Cardiac muscle cell (in vitro differentiated cells and primary cell): Measurements from ENCODE around the gene CDHR1. TPM values are rescaled to one million over a fixed set of nuclear protein-coding genes. Genes with fewer than 3 reads are reported as not detected.

Experiments used
- DNase-seq, 2 donors: peaks; one replicate each; pipeline versions ENCODE4 v3.0.0 to v3.0.0-alpha.2; 2010 to 2017; ENCODE audit warnings: low read depth in 1 of 2, low spot score in 1 of 2
- H3K27ac ChIP-seq: fragments of 200-600 bp; sonication (generic); 2 replicates; pipeline ENCODE4 v1.5.1; 2016
- H3K27me3 ChIP-seq: fragments of 200-600 bp; sonication (generic); 2 replicates; pipeline ENCODE4 v1.6.0; 2016; ENCODE audit warnings: control low read depth
- H3K36me3 ChIP-seq: fragments of 200-600 bp; sonication (generic); 2 replicates; pipeline ENCODE4 v1.5.1; 2016; ENCODE audit warnings: control low read depth
- H3K4me1 ChIP-seq: fragments of 200-600 bp; sonication (generic); 2 replicates; pipeline ENCODE4 v1.8.1; 2017; ENCODE audit warnings: low read depth, mild to moderate bottlenecking, mixed run types
- H3K4me3 ChIP-seq: fragments of 200-600 bp; sonication (generic); 2 replicates; pipeline ENCODE4 v1.5.1; 2016; ENCODE audit warnings: mild to moderate bottlenecking
- H3K9me3 ChIP-seq: fragments of 200-600 bp; sonication (generic); 2 replicates; pipeline ENCODE4 v1.5.1; 2017; ENCODE audit warnings: low read depth, mild to moderate bottlenecking, control low read depth
- CTCF ChIP-seq: IDR thresholded peaks from 2 replicates; pipeline ENCODE4 v1.5.1; 2012; ENCODE audit warnings: low read depth, mild to moderate bottlenecking, low read length
- polyA plus RNA-seq: library from polyadenylated mRNA; unstranded; fragments of >200 nt; fragmentation: Nextera tagmentation; extraction: Ambion mirVana; gene quantifications from 2 replicates; pipeline ENCODE4 v1.2.1, GENCODE V29; 2016
- total RNA-seq: library from RNA; depleted of rRNA; stranded (reverse); fragments of >200 nt; gene quantifications from 2 replicates; pipeline ENCODE4 v1.2.3, GENCODE V29; 2016

The CDHR1 gene
- total and polyA plus RNA-seq, 2 experiments from 2014 or later: 0.12 to 0.59 TPM

GRCh38 chr10:84243759-84244158 is 49.4 kb downstream of the CDHR1 start:
- Histone ChIP-seq H3K27ac (no peak overlapping the region), H3K4me1 (no peaks in the 10 kb centered on the region), H3K9me3 (no peaks in the 10 kb centered on the region), H3K4me3 (no peak overlapping the region), H3K36me3 (no peaks in the 10 kb centered on the region), H3K27me3 (no peaks in the 10 kb centered on the region)
- no peak for TF ChIP-seq CTCF
- DNase-seq: no peak

GRCh38 chr10:84244651-84245270 is 50.4 kb downstream of the CDHR1 start, which contains the start of gene RGR:
TSS of gene RGR (plus strand) at chr10:84245053. CDS start at chr10:84245091, 38 bp downstream.
- H3K4me3 ChIP-seq: no peak within 1 kb of the TSS

GRCh38 chr10:84247496-84247895 is 53.2 kb downstream of the CDHR1 start:
- H3K9me3 ChIP-seq: no peaks in the 10 kb centered on the region
- H3K36me3 ChIP-seq: no peaks in the 10 kb centered on the region
- H3K4me3 ChIP-seq: no peak overlapping the region
- no peak for DNase-seq
- no peak for TF ChIP-seq CTCF
- no peaks in the 10 kb centered on the region for H3K4me1 ChIP-seq
- H3K27ac ChIP-seq: no peak overlapping the region
- no peaks in the 10 kb centered on the region for H3K27me3 ChIP-seq

More at GRCh38 chr10:84244651-84245270, 50.4 kb downstream of the CDHR1 start, which contains the start of gene RGR:
- Histone ChIP-seq H3K27ac (no peak within 1 kb of the TSS), H3K4me1 (no peaks in the 10 kb centered on the region), H3K36me3 (no peaks in the 10 kb centered on the region), H3K27me3 (no peaks in the 10 kb centered on the region), H3K9me3 (no peaks in the 10 kb centered on the region)
- no peak for DNase-seq
- TF ChIP-seq CTCF: no peak

GRCh38 chr10:84248794-84249193 is 54.5 kb downstream of the CDHR1 start:
- DNase-seq: no peak
- Histone ChIP-seq H3K36me3 (no peaks in the 10 kb centered on the region), H3K27me3 (no peaks in the 10 kb centered on the region), H3K9me3 (no peaks in the 10 kb centered on the region), H3K4me3 (no peak overlapping the region), H3K27ac (no peak overlapping the region), H3K4me1 (no peaks in the 10 kb centered on the region)
- no peak for TF ChIP-seq CTCF

- no peak overlapping the region for H3K4me3 ChIP-seq
- H3K4me1 ChIP-seq: no peaks in the 10 kb centered on the region
- no peak overlapping the region for H3K27ac ChIP-seq
- no peak for TF ChIP-seq CTCF
- H3K9me3 ChIP-seq: no peaks in the 10 kb centered on the region
- H3K27me3 ChIP-seq: no peaks in the 10 kb centered on the region
- DNase-seq: no peak
- no peaks in the 10 kb centered on the region for H3K36me3 ChIP-seq
Observed at GRCh38 chr10:84254552-84255478, 60.5 kb downstream of the CDHR1 start.
